ENCODE data around the gene BPIFA3. TPM values are rescaled to one million over a fixed set of nuclear protein-coding genes. Genes with fewer than 3 reads are reported as not detected.

The BPIFA3 gene
- total and polyA plus RNA-seq, 2 experiments from 2014 or later, result not detected

DNA sequence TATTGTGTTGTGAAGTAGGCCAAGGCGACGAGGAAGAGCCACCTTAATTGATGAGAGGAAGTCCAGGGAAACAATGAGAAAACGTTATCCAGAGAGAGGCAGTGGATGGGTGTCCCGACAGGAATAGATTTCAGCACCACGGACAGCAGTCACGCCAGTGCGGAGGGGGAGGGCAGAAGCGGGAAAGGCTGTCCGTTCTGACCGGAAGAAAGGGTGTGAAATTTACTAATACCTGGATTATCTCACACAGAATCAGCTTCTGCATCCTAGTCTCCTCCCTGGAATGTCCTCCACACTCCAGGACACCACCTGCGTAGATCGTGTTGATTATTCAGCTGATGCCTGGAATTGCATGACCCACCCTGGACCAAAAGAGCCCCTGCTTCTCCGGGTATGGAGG, 7.4 kb upstream of the BPIFA3 start:
- Mint-ChIP-seq H3K27ac (no peak overlapping the region), H3K9me3 (no peaks in the 10 kb centered on the region; the same call in 2 of the 3 replicates), H3K27me3 (ENCODE audit: insufficient read depth, low read depth, poor library complexity) (peaks cover 4% of the 10 kb centered on the region), H3K4me3 (no peak overlapping the region), H3K36me3 (ENCODE audit: low read depth) (no peaks in the 10 kb centered on the region), H3K4me1 (no peaks in the 10 kb centered on the region)
- Histone ChIP-seq H3K4me2 (no peak overlapping the region), H3K4me3 (no peak overlapping the region), H3K79me2 (replicated peaks; ENCODE audit: insufficient read depth) (no peaks in the 10 kb centered on the region), H3K27me3 (ENCODE audit: insufficient read depth) (no peaks in the 10 kb centered on the region), H3K4me1 (ENCODE audit: insufficient read depth) (no peaks in the 10 kb centered on the region), H3F3A (replicated peaks; ENCODE audit: low read depth) (no peaks in the 10 kb centered on the region), H3K27ac (ENCODE audit: low read depth) (no peak overlapping the region), H3K9me2 (ENCODE audit: insufficient read depth) (no peaks in the 10 kb centered on the region), H3K36me3 (ENCODE audit: insufficient read depth) (no peaks in the 10 kb centered on the region), H2AFZ (no peak overlapping the region), H4K20me1 (replicated peaks; ENCODE audit: insufficient read depth) (no peaks in the 10 kb centered on the region)
- DNase-seq (ENCODE audit: low spot score), result peak; percentile 93
- ATAC-seq, result peak; percentile 82
- TF ChIP-seq, protein P1, sequence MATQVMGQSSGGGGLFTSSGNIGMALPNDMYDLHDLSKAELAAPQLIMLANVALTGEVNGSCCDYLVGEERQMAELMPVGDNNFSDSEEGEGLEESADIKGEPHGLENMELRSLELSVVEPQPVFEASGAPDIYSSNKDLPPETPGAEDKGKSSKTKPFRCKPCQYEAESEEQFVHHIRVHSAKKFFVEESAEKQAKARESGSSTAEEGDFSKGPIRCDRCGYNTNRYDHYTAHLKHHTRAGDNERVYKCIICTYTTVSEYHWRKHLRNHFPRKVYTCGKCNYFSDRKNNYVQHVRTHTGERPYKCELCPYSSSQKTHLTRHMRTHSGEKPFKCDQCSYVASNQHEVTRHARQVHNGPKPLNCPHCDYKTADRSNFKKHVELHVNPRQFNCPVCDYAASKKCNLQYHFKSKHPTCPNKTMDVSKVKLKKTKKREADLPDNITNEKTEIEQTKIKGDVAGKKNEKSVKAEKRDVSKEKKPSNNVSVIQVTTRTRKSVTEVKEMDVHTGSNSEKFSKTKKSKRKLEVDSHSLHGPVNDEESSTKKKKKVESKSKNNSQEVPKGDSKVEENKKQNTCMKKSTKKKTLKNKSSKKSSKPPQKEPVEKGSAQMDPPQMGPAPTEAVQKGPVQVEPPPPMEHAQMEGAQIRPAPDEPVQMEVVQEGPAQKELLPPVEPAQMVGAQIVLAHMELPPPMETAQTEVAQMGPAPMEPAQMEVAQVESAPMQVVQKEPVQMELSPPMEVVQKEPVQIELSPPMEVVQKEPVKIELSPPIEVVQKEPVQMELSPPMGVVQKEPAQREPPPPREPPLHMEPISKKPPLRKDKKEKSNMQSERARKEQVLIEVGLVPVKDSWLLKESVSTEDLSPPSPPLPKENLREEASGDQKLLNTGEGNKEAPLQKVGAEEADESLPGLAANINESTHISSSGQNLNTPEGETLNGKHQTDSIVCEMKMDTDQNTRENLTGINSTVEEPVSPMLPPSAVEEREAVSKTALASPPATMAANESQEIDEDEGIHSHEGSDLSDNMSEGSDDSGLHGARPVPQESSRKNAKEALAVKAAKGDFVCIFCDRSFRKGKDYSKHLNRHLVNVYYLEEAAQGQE (IDR thresholded peaks at IDR 0.05; ENCODE audit: unreplicated experiment), result peak; percentile 96
- TF ChIP-seq STAT1 (IDR thresholded peaks at IDR 0.05; ENCODE audit: unreplicated experiment) (no peak), ZNF331 (CRISPR knock-in tag; IDR thresholded peaks at IDR 0.05; ENCODE audit: low read depth) (no peak)
- TF ChIP-seq, protein P2, sequence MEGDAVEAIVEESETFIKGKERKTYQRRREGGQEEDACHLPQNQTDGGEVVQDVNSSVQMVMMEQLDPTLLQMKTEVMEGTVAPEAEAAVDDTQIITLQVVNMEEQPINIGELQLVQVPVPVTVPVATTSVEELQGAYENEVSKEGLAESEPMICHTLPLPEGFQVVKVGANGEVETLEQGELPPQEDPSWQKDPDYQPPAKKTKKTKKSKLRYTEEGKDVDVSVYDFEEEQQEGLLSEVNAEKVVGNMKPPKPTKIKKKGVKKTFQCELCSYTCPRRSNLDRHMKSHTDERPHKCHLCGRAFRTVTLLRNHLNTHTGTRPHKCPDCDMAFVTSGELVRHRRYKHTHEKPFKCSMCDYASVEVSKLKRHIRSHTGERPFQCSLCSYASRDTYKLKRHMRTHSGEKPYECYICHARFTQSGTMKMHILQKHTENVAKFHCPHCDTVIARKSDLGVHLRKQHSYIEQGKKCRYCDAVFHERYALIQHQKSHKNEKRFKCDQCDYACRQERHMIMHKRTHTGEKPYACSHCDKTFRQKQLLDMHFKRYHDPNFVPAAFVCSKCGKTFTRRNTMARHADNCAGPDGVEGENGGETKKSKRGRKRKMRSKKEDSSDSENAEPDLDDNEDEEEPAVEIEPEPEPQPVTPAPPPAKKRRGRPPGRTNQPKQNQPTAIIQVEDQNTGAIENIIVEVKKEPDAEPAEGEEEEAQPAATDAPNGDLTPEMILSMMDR (conservative IDR thresholded peaks at IDR 0.05; ENCODE audit: low read depth in 2 of 2), result no peak

DNA sequence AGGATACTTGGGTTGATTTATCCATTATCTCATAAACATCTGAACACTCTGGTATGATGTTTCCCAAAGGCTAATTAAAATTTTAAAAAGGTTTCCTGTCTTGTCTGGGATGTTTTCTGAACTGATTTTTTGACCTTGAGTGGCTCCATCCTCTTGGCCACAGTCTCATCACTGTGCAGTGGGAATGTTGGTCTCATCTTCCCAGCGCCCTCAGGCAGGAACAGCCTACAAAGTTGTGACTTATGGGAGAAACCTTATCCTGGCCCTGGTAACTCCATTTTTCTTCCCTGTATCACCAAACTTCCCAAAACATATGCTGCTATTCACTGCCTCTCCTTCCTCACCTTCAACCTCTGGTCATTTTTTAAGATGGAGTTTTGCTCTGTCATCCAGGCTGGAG, 6.8 kb upstream of the BPIFA3 start:
- H3K4me1 ChIP-seq (ENCODE audit: insufficient read depth), result no peaks in the 10 kb centered on the region
- no peak overlapping the region for H3K4me2 ChIP-seq
- TF ChIP-seq JUNB (IDR thresholded peaks at IDR 0.05; ENCODE audit: unreplicated experiment), result no peak
- TF ChIP-seq ZNF114 (CRISPR knock-in tag; IDR thresholded peaks at IDR 0.05), result no peak
- TF ChIP-seq EZH2 (IDR thresholded peaks at IDR 0.05; ENCODE audit: low read depth, unreplicated experiment), result no peak
- TF ChIP-seq, protein P3, sequence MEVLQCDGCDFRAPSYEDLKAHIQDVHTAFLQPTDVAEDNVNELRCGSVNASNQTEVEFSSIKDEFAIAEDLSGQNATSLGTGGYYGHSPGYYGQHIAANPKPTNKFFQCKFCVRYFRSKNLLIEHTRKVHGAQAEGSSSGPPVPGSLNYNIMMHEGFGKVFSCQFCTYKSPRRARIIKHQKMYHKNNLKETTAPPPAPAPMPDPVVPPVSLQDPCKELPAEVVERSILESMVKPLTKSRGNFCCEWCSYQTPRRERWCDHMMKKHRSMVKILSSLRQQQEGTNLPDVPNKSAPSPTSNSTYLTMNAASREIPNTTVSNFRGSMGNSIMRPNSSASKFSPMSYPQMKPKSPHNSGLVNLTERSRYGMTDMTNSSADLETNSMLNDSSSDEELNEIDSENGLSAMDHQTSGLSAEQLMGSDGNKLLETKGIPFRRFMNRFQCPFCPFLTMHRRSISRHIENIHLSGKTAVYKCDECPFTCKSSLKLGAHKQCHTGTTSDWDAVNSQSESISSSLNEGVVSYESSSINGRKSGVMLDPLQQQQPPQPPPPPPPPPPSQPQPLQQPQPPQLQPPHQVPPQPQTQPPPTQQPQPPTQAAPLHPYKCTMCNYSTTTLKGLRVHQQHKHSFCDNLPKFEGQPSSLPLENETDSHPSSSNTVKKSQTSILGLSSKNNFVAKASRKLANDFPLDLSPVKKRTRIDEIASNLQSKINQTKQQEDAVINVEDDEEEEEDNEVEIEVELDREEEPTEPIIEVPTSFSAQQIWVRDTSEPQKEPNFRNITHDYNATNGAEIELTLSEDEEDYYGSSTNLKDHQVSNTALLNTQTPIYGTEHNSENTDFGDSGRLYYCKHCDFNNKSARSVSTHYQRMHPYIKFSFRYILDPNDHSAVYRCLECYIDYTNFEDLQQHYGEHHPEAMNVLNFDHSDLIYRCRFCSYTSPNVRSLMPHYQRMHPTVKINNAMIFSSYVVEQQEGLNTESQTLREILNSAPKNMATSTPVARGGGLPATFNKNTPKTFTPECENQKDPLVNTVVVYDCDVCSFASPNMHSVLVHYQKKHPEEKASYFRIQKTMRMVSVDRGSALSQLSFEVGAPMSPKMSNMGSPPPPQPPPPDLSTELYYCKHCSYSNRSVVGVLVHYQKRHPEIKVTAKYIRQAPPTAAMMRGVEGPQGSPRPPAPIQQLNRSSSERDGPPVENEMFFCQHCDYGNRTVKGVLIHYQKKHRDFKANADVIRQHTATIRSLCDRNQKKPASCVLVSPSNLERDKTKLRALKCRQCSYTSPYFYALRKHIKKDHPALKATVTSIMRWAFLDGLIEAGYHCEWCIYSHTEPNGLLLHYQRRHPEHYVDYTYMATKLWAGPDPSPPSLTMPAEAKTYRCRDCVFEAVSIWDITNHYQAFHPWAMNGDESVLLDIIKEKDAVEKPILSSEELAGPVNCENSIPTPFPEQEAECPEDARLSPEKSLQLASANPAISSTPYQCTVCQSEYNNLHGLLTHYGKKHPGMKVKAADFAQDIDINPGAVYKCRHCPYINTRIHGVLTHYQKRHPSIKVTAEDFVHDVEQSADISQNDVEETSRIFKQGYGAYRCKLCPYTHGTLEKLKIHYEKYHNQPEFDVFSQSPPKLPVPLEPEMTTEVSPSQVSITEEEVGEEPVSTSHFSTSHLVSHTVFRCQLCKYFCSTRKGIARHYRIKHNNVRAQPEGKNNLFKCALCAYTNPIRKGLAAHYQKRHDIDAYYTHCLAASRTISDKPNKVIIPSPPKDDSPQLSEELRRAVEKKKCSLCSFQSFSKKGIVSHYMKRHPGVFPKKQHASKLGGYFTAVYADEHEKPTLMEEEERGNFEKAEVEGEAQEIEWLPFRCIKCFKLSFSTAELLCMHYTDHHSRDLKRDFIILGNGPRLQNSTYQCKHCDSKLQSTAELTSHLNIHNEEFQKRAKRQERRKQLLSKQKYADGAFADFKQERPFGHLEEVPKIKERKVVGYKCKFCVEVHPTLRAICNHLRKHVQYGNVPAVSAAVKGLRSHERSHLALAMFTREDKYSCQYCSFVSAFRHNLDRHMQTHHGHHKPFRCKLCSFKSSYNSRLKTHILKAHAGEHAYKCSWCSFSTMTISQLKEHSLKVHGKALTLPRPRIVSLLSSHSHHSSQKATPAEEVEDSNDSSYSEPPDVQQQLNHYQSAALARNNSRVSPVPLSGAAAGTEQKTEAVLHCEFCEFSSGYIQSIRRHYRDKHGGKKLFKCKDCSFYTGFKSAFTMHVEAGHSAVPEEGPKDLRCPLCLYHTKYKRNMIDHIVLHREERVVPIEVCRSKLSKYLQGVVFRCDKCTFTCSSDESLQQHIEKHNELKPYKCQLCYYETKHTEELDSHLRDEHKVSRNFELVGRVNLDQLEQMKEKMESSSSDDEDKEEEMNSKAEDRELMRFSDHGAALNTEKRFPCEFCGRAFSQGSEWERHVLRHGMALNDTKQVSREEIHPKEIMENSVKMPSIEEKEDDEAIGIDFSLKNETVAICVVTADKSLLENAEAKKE (CRISPR knock-in tag; IDR thresholded peaks at IDR 0.05), result no peak
- TF ChIP-seq, protein P4, sequence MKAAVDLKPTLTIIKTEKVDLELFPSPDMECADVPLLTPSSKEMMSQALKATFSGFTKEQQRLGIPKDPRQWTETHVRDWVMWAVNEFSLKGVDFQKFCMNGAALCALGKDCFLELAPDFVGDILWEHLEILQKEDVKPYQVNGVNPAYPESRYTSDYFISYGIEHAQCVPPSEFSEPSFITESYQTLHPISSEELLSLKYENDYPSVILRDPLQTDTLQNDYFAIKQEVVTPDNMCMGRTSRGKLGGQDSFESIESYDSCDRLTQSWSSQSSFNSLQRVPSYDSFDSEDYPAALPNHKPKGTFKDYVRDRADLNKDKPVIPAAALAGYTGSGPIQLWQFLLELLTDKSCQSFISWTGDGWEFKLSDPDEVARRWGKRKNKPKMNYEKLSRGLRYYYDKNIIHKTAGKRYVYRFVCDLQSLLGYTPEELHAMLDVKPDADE (IDR thresholded peaks at IDR 0.05), result no peak
- no peak for TF ChIP-seq CREB1 (CRISPR knock-in tag; IDR thresholded peaks at IDR 0.05; ENCODE audit: low read depth)

More for the DNA sequence above, 6.8 kb upstream of the BPIFA3 start:
- Histone ChIP-seq H2AFZ (no peak overlapping the region), H3K9me2 (ENCODE audit: insufficient read depth) (no peaks in the 10 kb centered on the region), H3K79me2 (replicated peaks; ENCODE audit: insufficient read depth) (no peaks in the 10 kb centered on the region), H3K4me3 (no peak overlapping the region), H3K27ac (ENCODE audit: low read depth) (no peak overlapping the region), H3K36me3 (ENCODE audit: insufficient read depth) (no peaks in the 10 kb centered on the region), H3F3A (replicated peaks; ENCODE audit: low read depth) (no peaks in the 10 kb centered on the region), H4K20me1 (replicated peaks; ENCODE audit: insufficient read depth) (no peaks in the 10 kb centered on the region), H3K27me3 (ENCODE audit: insufficient read depth) (no peaks in the 10 kb centered on the region)
- no peak overlapping the region for H3K27ac Mint-ChIP-seq
- H3K4me3 Mint-ChIP-seq, result no peak overlapping the region
- H3K27me3 Mint-ChIP-seq (ENCODE audit: insufficient read depth, low read depth, poor library complexity), result peaks cover 5% of the 10 kb centered on the region
- H3K4me1 Mint-ChIP-seq, result no peaks in the 10 kb centered on the region
- no peaks in the 10 kb centered on the region; the same call in 2 of the 3 replicates for H3K9me3 Mint-ChIP-seq
- DNase-seq (ENCODE audit: low spot score), result no peak
- no peaks in the 10 kb centered on the region for H3K36me3 Mint-ChIP-seq (ENCODE audit: low read depth)
- ATAC-seq, result no peak
